ENCODE measurements around the gene CCDC33.

GRCh38 chr15:74269362-74270035 lies 33.4 kb downstream of the CCDC33 start:
- TF ChIP-seq CEBPB (IDR thresholded peaks at IDR 0.05): no peak
- TF ChIP-seq CREB1 (IDR thresholded peaks at IDR 0.05; ENCODE audit: low read depth): no peak
- TF ChIP-seq EP300 (IDR thresholded peaks at IDR 0.05; ENCODE audit: borderline replicate concordance): no peak
- TF ChIP-seq TAF1 (IDR thresholded peaks at IDR 0.05; ENCODE audit: low read depth): no peak
- TF ChIP-seq FOXM1 (IDR thresholded peaks at IDR 0.05; ENCODE audit: borderline replicate concordance, low read depth): no peak
- no peak for TF ChIP-seq RAD21 (IDR thresholded peaks at IDR 0.05; ENCODE audit: low read depth)
- TF ChIP-seq, protein P1, sequence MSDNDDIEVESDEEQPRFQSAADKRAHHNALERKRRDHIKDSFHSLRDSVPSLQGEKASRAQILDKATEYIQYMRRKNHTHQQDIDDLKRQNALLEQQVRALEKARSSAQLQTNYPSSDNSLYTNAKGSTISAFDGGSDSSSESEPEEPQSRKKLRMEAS (IDR thresholded peaks at IDR 0.05): no peak
- TF ChIP-seq TCF12 (IDR thresholded peaks at IDR 0.05; ENCODE audit: low read depth): no peak
- TF ChIP-seq, protein P2, sequence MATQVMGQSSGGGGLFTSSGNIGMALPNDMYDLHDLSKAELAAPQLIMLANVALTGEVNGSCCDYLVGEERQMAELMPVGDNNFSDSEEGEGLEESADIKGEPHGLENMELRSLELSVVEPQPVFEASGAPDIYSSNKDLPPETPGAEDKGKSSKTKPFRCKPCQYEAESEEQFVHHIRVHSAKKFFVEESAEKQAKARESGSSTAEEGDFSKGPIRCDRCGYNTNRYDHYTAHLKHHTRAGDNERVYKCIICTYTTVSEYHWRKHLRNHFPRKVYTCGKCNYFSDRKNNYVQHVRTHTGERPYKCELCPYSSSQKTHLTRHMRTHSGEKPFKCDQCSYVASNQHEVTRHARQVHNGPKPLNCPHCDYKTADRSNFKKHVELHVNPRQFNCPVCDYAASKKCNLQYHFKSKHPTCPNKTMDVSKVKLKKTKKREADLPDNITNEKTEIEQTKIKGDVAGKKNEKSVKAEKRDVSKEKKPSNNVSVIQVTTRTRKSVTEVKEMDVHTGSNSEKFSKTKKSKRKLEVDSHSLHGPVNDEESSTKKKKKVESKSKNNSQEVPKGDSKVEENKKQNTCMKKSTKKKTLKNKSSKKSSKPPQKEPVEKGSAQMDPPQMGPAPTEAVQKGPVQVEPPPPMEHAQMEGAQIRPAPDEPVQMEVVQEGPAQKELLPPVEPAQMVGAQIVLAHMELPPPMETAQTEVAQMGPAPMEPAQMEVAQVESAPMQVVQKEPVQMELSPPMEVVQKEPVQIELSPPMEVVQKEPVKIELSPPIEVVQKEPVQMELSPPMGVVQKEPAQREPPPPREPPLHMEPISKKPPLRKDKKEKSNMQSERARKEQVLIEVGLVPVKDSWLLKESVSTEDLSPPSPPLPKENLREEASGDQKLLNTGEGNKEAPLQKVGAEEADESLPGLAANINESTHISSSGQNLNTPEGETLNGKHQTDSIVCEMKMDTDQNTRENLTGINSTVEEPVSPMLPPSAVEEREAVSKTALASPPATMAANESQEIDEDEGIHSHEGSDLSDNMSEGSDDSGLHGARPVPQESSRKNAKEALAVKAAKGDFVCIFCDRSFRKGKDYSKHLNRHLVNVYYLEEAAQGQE (IDR thresholded peaks at IDR 0.05; ENCODE audit: low read depth): no peak
- TF ChIP-seq YY1 (IDR thresholded peaks at IDR 0.05; ENCODE audit: low read depth): no peak
- no peak for TF ChIP-seq ZBTB7A (IDR thresholded peaks at IDR 0.05; ENCODE audit: low read depth)
- no peak for TF ChIP-seq EGR1 (IDR thresholded peaks at IDR 0.05)
- no peak for TF ChIP-seq NFIC (IDR thresholded peaks at IDR 0.05)
- TF ChIP-seq TEAD4 (IDR thresholded peaks at IDR 0.05): no peak
